ENCODE results near the gene CCSAP.
"Not testable (repeated sequence)": the region's sequence is repeated elsewhere in the genome, so short reads cannot be mapped to it uniquely, and the experiment has no call there.

Gene CCSAP

GRCh38 chr1:229327765-229328164 is 15.1 kb downstream of the CCSAP start:
- in situ Hi-C loops (cut with MboI; ENCODE audit: low sequenced_read_pairs), result not testable (repeated sequence)

DNA sequence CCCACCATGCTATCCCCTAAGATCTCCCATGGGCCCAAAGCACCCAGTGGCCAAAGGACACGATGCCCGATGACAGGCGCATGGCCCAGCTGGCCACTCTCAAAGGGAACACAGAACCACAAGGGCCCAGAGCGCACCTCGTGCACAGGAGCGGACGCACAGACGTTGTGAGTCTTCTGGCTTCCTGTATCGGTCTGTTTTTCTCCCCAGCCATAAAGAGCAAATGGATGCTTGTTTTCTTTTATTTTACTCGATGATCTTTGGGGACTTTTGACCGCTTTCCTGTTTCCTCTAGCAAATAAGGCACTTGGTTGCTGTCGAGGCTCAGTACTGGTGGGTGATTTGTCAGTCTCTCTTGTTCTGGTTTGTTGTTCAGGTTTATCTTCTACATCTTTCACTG is 16.2 kb downstream of the CCSAP start:
- in situ Hi-C loops (cut with MboI; ENCODE audit: low sequenced_read_pairs), result no loop called here

- in situ Hi-C loops (cut with MboI; ENCODE audit: low sequenced_read_pairs), result no loop called here
Observed at GRCh38 chr1:229325853-229326487, 16.9 kb downstream of the CCSAP start.

GRCh38 chr1:229325401-229325800 is 17.4 kb downstream of the CCSAP start:
- in situ Hi-C loops (cut with MboI; ENCODE audit: low sequenced_read_pairs), result no loop called here

DNA sequence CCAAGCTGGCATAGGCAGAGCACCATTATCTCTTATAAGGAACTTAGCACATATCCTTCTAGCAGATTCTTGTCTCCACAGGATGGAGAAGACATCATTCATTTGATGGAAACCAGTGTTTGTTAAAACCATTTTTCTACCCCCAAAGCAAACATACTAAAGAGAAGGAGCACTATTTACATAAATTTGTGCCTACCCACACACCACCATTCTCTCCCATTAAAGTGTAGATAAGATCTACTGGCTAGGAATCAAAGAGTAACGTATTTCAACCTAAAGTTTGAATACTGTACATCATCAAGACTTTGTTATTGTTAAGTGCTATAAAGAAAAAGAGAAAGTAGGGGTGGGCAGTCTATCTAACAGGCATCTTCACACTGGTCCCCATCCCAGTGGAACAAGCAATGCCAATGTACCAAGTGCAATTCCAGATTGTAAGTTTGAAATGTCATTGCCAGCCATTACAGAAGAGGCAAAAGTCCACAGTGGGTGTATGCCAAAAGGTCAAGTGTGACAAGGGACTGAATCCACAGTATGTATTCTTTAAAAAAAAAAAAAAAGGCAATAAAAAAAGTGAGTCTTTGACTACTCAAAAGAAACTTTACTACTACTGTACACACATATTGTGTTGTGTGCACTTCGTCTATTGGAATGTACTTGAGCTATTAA is 18.8 kb downstream of the CCSAP start:
- in situ Hi-C loops (cut with MboI; ENCODE audit: low sequenced_read_pairs), result no loop called here

GRCh38 chr1:229323201-229323600 is 19.6 kb downstream of the CCSAP start:
- in situ Hi-C loops (cut with MboI; ENCODE audit: low sequenced_read_pairs), result no loop called here

- in situ Hi-C loops (cut with MboI; ENCODE audit: low sequenced_read_pairs), result no loop called here
Observed at GRCh38 chr1:229319487-229319886, 23.4 kb downstream of the CCSAP start.

DNA sequence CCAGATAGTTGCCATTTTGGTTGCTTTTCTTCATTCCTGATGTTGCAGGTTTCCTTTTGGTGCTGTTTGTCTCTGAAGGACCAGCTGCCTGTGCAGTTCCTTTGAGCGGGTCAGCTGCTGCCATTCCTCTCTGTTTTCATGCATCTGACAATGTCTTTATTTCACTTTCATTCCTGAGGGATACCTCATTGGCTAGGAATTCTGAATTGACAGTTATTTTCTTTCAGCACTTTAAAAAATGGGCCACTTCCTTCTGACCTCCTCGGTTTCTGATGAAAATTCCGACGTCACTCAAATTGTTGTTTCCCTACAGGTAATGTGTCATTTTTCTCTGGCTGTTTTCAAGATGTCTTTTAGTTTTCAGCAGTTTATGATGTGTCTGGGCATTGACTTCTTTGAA is 24.8 kb downstream of the CCSAP start:
- in situ Hi-C loops (cut with MboI; ENCODE audit: low sequenced_read_pairs), result no loop called here

GRCh38 chr1:229316166-229316565 is 26.7 kb downstream of the CCSAP start:
- in situ Hi-C loops (cut with MboI; ENCODE audit: low sequenced_read_pairs), result no loop called here

DNA sequence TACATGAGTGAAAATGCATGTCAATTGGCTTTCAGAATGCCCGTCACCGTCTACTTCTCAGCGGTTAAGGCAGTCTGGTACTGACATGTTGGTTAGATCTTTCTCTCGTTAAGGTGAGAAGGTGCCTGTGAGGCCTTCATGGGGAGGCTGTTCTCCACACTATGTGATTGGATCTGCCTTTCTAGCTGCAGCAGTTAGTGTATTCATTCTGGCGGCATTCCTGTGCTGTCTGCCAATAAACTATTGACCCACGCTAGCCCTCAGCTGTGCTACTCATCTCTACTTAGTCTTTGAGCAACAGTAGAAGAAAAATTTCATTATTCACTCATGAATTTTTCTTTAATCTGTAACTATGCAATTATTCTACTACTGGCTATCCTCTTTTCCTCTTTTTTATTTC is 32.0 kb downstream of the CCSAP start:
- in situ Hi-C loops (cut with MboI; ENCODE audit: low sequenced_read_pairs), result no loop called here

DNA sequence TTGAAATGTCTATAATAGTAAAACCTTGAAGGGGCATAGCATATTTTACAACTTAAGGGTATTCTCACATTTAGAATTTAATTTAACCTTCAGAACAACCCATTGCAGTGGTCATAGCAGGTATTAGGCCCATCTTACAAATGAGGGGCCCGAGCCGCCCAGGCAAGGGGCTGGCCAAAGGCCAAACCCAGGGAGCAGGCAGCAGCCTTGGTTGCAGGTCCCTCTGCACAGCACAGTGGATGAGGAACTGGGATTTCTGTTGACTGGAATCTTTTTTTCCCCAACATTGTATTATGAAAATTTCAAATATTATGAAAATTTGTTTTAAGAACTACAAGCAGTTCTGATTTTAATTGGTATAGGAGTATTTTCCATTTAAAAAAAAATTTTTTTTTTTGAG is 33.2 kb downstream of the CCSAP start:
- in situ Hi-C loops (cut with MboI; ENCODE audit: low sequenced_read_pairs), result no loop called here

DNA sequence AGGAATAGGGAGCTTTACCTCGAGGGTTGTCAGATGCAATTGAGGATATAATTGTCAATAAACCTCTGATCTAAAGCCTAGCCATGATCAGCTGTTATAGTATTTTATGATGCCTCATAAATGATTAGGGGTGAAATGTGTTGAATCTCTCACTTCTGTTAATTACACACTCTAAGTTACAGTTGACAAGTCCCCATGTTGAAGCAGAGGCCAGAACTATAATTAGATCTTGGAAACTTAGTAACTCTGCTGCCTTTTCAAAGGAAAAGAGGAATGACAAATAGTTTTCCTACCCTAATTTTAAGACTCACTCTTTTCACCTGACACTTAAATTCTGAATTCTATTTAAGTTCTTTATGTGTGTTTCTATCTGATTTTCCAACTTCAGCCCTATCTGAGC is 33.8 kb downstream of the CCSAP start:
- in situ Hi-C loops (cut with MboI; ENCODE audit: low sequenced_read_pairs), result no loop called here

DNA sequence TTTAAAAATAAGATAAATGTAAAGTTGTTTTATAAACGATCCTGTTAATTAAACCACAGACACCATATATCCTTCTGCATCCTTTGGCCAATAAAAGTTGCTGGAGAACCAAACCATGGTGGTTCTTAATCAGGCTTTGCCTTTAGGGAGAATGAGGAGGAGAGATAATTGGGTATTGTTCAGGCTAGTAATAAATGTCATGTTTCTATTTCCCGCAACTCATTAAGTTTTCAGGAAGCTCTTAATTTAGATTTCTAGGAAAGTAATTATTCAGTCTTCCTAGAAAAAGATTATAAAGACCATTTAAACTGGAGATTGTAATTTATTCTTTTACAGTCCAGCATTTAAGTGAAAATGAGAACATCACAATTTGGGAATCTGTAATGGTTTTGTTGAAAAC is 37.5 kb downstream of the CCSAP start:
- in situ Hi-C loops (cut with MboI; ENCODE audit: low sequenced_read_pairs), result no loop called here

GRCh38 chr1:229303855-229304254 is 39.0 kb downstream of the CCSAP start:
- in situ Hi-C loops (cut with MboI; ENCODE audit: low sequenced_read_pairs), result no loop called here

GRCh38 chr1:229302740-229303139 is 40.1 kb downstream of the CCSAP start:
- in situ Hi-C loops (cut with MboI; ENCODE audit: low sequenced_read_pairs), result no loop called here

GRCh38 chr1:229300099-229300757 is 42.6 kb downstream of the CCSAP start:
- in situ Hi-C loops (cut with MboI; ENCODE audit: low sequenced_read_pairs), result no loop called here

DNA sequence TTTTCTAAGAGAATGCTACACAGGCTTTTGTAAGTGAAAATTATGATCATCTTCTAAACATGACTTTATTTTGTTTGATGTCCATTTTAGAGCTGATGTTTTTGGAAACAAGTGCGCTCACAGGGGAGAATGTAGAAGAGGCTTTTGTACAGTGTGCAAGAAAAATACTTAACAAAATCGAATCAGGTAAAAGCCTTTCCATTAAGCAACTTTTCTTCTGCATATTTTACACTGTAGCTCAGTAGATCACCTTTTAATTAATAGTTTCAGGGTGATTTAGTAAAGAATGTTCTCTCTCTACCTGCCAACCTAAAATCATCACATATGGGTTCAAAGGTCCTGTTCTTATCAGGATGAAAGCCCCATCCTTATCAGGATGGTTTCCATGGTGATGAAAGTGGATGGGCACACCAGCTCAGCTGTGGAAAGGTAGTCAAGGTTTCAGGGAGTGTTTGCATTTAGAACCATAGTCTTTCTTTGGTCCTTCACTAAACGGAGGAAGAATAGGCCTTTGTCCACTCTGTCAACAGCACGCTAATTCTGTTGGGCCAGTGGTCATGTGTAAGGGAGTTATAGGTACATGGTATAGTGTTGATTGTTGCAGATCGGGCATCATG is 43.9 kb downstream of the CCSAP start:
- in situ Hi-C loops (cut with MboI; ENCODE audit: low sequenced_read_pairs), result no loop called here

DNA sequence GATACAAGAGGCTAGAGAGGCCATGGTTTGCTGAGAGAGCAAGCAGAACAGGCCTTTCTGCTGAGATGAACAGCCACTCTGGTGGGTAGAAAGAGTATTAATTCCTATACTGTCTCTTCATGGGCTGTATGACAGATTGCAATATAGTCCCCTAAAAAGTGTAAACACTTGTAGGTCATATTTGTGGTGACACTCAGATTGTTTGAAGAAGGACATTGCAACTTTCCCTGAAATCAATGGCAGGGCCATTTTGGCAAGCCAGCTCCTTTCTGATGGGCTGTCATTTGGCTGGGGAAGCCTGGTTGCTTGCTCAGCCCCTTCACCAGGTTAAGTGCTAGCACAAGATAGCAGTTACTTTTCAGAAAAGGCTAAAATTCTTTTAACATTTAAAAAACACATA is 44.4 kb downstream of the CCSAP start:
- in situ Hi-C loops (cut with MboI; ENCODE audit: low sequenced_read_pairs), result no loop called here

GRCh38 chr1:229297746-229298145 is 45.1 kb downstream of the CCSAP start:
- in situ Hi-C loops (cut with MboI; ENCODE audit: low sequenced_read_pairs), result no loop called here

- in situ Hi-C loops (cut with MboI; ENCODE audit: low sequenced_read_pairs), result no loop called here
Observed at GRCh38 chr1:229296541-229296941, 46.3 kb downstream of the CCSAP start.

DNA sequence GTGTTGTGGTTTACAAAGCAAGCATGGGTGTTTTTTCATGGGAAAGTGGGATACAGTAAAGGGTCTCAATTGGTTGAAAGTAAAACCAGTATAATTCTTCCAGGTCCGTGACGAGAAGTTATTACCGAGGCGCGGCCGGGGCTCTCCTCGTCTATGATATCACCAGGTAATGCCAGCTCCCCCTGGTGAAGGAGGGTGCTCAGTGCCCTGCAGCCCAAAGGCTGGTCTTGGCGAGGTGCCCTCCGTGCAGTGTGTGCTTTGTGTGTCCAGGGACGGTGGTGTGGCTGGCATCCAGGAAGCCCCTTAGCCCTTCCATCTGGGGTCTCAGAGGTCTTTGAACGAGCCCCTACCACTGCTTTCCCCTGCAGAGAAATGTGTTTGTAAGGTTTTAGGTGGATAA is 47.1 kb downstream of the CCSAP start:
- in situ Hi-C loops (cut with MboI; ENCODE audit: low sequenced_read_pairs), result no loop called here

Measured in HL-60/S4 treated with phorbol 12-myristate 13-acetate at 8.2 ng/mL for 4 days and 3 days (cell line).